Neural cell (in vitro differentiated cells): ENCODE results near the gene TMEM258. TPM values are rescaled to one million over a fixed set of nuclear protein-coding genes. Genes with fewer than 3 reads are reported as not detected.

Source experiments
- H2AFZ ChIP-seq: fragments of 200-600, 300-800 bp; sonication (generic), shearing (Covaris generic); 2 replicates; pipeline ENCODE4 v1.6.0; 2014; ENCODE audit warnings: low read depth, mild to moderate bottlenecking, antibody characterized with exemption, low read length, moderate library complexity
- H3F3A ChIP-seq: fragments of 200-600 bp; shearing (Covaris generic); 2 replicates; pipeline ENCODE4 v1.6.1; 2016; ENCODE audit warnings: mild to moderate bottlenecking, moderate library complexity, mixed read lengths, antibody characterized with exemption, low read length; ENCODE audit not compliant: insufficient read depth, poor library complexity, severe bottlenecking
- H3K27ac ChIP-seq: fragments of 200-600, 300-800 bp; sonication (generic), shearing (Covaris generic); 2 replicates; pipeline ENCODE4 v1.5.1; 2014; ENCODE audit warnings: mild to moderate bottlenecking, low read length, moderate library complexity
- H3K27me3 ChIP-seq: fragments of 300-800, 200-600 bp; sonication (generic), shearing (Covaris generic); 2 replicates; pipeline ENCODE4 v1.6.0; 2014; ENCODE audit warnings: mild to moderate bottlenecking, low read depth, low read length, moderate library complexity; ENCODE audit not compliant: insufficient read depth
- H3K36me3 ChIP-seq: fragments of 300-800, 200-600 bp; sonication (generic), shearing (Covaris generic); 2 replicates; pipeline ENCODE4 v1.5.1; 2014; ENCODE audit warnings: mild to moderate bottlenecking, antibody characterized with exemption, low read length, moderate library complexity; ENCODE audit not compliant: insufficient read depth
- H3K4me2 ChIP-seq: fragments of 300-800, 200-600 bp; sonication (generic), shearing (Covaris generic); 2 replicates; pipeline ENCODE4 v1.6.0; 2014; ENCODE audit warnings: mild to moderate bottlenecking, low read length
- H3K4me3 ChIP-seq: fragments of 300-800, 200-600 bp; sonication (generic), shearing (Covaris generic); 2 replicates; pipeline ENCODE4 v1.5.1; 2014; ENCODE audit warnings: mild to moderate bottlenecking, low read length, moderate library complexity
- H3K79me2 ChIP-seq: fragments of 200-600 bp; shearing (Covaris generic); replicated peaks from 2 replicates; pipeline ENCODE4 v1.6.0; 2014; ENCODE audit warnings: mild to moderate bottlenecking, low read length, moderate library complexity; ENCODE audit not compliant: insufficient read depth
- H3K9ac ChIP-seq: fragments of 300-800, 200-600 bp; sonication (generic), shearing (Covaris generic); 2 replicates; pipeline ENCODE4 v1.6.1; 2016; ENCODE audit warnings: mild to moderate bottlenecking, low read length, mixed read lengths
- H3K9me2 ChIP-seq: fragments of 200-600 bp; shearing (Covaris generic); 2 replicates; pipeline ENCODE4 v1.6.1; 2016; ENCODE audit warnings: mild to moderate bottlenecking, low read length, mixed read lengths; ENCODE audit not compliant: insufficient read depth
- H3K9me3 ChIP-seq: fragments of 200-600, 300-800 bp; sonication (generic), shearing (Covaris generic); 2 replicates; pipeline ENCODE4 v1.6.1; 2016; ENCODE audit warnings: mild to moderate bottlenecking, mixed run types, low read length, moderate library complexity, mixed read lengths
- H4K20me1 ChIP-seq: fragments of 200-600 bp; shearing (Covaris generic); 2 replicates; pipeline ENCODE4 v1.6.1; 2016; ENCODE audit warnings: mild to moderate bottlenecking, mixed run types; ENCODE audit not compliant: insufficient read depth
- EP300 ChIP-seq: fragments of 450-650 bp; conservative IDR thresholded peaks from 2 replicates; pipeline ENCODE4 v1.6.1; 2014; ENCODE audit warnings: antibody characterized with exemption, mild to moderate bottlenecking, moderate library complexity; ENCODE audit not compliant: poor library complexity, severe bottlenecking
- EZH2 ChIP-seq: fragments of 200-600, 300-800 bp; shearing (Covaris generic), sonication (generic); IDR thresholded peaks from 2 replicates; pipeline ENCODE4 v1.6.1; 2014; ENCODE audit warnings: antibody characterized with exemption, low read length, borderline replicate concordance, mild to moderate bottlenecking; ENCODE audit not compliant: insufficient read depth, poor library complexity, severe bottlenecking
- MXI1 ChIP-seq: fragments of 450-650 bp; conservative IDR thresholded peaks from 2 replicates; pipeline ENCODE4 v1.6.1; 2014; ENCODE audit warnings: antibody characterized with exemption, mild to moderate bottlenecking; ENCODE audit not compliant: poor library complexity, severe bottlenecking
- POLR2AphosphoS5 ChIP-seq: IDR thresholded peaks from 2 replicates; pipeline ENCODE4 v1.6.1; 2012
- RAD21 ChIP-seq: fragments of 450-650 bp; conservative IDR thresholded peaks from 2 replicates; pipeline ENCODE4 v1.6.1; 2014; ENCODE audit warnings: antibody characterized with exemption, mild to moderate bottlenecking, moderate library complexity
- SMC3 ChIP-seq: fragments of 450-650 bp; conservative IDR thresholded peaks from 2 replicates; pipeline ENCODE4 v1.6.1; 2014; ENCODE audit warnings: antibody characterized with exemption, mild to moderate bottlenecking, moderate library complexity; ENCODE audit not compliant: poor library complexity
- TAF1 ChIP-seq: IDR thresholded peaks from 2 replicates; pipeline ENCODE4 v1.6.1; 2012; ENCODE audit warnings: low read depth
- polyA plus RNA-seq: library from polyadenylated mRNA; depleted of rRNA; stranded (reverse); fragments of >200 nt; gene quantifications from 2 replicates; pipeline ENCODE4 v1.2.3, GENCODE V29; 2014
- TF ChIP-seq, protein P1 (sequence below): fragments of 450-650 bp; IDR thresholded peaks from 2 replicates; pipeline ENCODE4 v1.5.1; 2014; ENCODE audit warnings: antibody characterized with exemption, mild to moderate bottlenecking, moderate library complexity; ENCODE audit not compliant: poor library complexity, severe bottlenecking
- TF ChIP-seq, protein P2 (sequence below): IDR thresholded peaks from 2 replicates; pipeline ENCODE4 v1.6.1; 2012; ENCODE audit warnings: borderline replicate concordance

Gene TMEM258
- polyA plus RNA-seq, 1 donor from 2014 or later = 134 TPM

DNA sequence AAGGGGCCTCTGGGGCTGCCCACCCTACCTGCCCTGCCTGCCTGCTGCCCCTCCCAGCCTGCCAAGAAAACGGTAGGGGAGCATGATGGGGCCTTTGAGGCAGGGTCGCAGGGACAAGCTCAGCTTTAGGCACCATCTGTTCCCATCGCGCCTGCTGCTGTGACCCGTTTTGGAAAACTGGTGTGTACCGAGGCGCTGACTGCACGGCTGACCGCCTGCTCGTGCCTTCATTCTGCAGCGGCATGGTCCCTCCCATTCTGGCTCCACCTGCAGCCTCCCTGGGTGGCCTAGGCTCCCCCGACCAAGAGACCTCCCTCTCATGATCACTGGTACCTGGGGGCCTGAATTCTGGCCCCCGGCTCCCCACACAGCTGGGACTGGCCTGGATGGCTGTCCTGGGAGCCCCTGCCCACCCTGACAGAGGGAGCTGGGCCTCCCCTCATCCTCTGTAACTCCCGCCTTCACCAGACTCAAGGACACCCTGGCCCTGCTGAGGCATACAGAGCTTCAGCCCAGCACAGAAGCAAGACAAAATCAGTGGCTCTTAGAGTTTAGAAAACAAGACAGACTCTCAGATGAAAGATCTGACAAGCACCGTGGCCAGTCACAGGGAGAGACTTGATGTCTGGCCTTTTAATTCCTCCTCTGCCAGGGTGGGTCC is 46.5 kb downstream of the TMEM258 start:
- Histone ChIP-seq H3K36me3 (no peaks in the 10 kb centered on the region), H3K79me2 (no peaks in the 10 kb centered on the region), H3K4me3 (no peak overlapping the region), H3K4me2 (no peak overlapping the region), H3K9me2 (no peaks in the 10 kb centered on the region), H3K9me3 (no peaks in the 10 kb centered on the region), H2AFZ (no peak overlapping the region), H3K9ac (no peak overlapping the region), H3K27me3 (no peaks in the 10 kb centered on the region), H4K20me1 (no peaks in the 10 kb centered on the region), H3F3A (no peaks in the 10 kb centered on the region), H3K27ac (no peak overlapping the region)
- TF ChIP-seq, protein P1, sequence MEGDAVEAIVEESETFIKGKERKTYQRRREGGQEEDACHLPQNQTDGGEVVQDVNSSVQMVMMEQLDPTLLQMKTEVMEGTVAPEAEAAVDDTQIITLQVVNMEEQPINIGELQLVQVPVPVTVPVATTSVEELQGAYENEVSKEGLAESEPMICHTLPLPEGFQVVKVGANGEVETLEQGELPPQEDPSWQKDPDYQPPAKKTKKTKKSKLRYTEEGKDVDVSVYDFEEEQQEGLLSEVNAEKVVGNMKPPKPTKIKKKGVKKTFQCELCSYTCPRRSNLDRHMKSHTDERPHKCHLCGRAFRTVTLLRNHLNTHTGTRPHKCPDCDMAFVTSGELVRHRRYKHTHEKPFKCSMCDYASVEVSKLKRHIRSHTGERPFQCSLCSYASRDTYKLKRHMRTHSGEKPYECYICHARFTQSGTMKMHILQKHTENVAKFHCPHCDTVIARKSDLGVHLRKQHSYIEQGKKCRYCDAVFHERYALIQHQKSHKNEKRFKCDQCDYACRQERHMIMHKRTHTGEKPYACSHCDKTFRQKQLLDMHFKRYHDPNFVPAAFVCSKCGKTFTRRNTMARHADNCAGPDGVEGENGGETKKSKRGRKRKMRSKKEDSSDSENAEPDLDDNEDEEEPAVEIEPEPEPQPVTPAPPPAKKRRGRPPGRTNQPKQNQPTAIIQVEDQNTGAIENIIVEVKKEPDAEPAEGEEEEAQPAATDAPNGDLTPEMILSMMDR = no peak
- TF ChIP-seq, protein P2, sequence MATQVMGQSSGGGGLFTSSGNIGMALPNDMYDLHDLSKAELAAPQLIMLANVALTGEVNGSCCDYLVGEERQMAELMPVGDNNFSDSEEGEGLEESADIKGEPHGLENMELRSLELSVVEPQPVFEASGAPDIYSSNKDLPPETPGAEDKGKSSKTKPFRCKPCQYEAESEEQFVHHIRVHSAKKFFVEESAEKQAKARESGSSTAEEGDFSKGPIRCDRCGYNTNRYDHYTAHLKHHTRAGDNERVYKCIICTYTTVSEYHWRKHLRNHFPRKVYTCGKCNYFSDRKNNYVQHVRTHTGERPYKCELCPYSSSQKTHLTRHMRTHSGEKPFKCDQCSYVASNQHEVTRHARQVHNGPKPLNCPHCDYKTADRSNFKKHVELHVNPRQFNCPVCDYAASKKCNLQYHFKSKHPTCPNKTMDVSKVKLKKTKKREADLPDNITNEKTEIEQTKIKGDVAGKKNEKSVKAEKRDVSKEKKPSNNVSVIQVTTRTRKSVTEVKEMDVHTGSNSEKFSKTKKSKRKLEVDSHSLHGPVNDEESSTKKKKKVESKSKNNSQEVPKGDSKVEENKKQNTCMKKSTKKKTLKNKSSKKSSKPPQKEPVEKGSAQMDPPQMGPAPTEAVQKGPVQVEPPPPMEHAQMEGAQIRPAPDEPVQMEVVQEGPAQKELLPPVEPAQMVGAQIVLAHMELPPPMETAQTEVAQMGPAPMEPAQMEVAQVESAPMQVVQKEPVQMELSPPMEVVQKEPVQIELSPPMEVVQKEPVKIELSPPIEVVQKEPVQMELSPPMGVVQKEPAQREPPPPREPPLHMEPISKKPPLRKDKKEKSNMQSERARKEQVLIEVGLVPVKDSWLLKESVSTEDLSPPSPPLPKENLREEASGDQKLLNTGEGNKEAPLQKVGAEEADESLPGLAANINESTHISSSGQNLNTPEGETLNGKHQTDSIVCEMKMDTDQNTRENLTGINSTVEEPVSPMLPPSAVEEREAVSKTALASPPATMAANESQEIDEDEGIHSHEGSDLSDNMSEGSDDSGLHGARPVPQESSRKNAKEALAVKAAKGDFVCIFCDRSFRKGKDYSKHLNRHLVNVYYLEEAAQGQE = no peak
- no peak for TF ChIP-seq MXI1
- TF ChIP-seq EZH2 = no peak
- TF ChIP-seq EP300 = no peak
- no peak for TF ChIP-seq SMC3

DNA sequence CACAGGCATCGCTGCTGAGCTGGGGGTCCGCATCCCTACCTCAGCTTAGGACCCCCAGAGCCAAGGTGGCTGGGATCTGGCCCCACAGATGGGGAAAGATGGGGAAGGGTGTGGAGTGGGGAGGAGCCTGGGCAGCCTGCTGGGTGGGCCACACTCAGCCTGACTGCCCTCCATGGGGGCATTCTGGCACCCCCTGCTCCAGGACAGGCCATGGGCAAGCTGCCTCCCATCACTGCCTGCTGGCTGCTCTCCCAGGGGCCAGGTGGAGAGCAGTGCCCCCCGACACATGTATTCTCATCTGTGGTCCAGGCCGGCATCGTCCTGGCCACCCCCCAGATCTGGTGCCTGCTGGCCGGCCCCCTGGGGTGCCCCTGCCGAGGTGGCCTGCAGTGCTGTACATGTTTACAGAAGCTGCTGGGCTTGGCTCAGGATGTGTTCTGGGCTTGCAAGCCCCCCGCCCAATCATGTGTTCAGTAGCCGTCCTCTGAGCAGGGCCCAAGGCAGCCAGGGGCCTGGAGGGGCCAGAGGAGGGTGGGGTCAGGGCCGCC is 47.7 kb downstream of the TMEM258 start:
- Histone ChIP-seq H4K20me1 (no peaks in the 10 kb centered on the region), H2AFZ (no peak overlapping the region), H3K27ac (no peak overlapping the region), H3K4me3 (no peak overlapping the region), H3K79me2 (no peaks in the 10 kb centered on the region), H3F3A (no peaks in the 10 kb centered on the region), H3K9me3 (no peaks in the 10 kb centered on the region), H3K27me3 (no peaks in the 10 kb centered on the region), H3K36me3 (no peaks in the 10 kb centered on the region), H3K9ac (no peak overlapping the region), H3K4me2 (no peak overlapping the region), H3K9me2 (no peaks in the 10 kb centered on the region)
- TF ChIP-seq RAD21 = no peak

DNA sequence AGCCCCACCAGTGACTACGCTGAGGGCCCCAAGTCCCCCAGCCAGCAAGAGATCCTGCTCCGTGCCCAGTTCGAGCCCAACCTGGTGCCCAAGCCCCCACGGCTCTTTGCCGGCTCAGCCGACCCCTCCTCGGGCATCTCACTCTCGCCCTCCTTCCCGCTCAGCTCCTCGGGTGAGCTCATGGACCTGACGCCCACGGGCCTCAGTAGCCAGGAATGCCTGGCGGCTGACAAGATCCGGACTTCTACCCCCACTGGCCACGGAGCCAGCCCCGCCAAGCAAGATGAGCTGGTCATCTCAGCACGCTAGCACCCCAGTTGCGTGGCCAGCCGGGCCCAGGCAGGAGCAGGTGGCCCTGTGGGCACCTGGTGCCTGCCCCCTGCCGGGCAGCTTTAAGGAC is 48.2 kb downstream of the TMEM258 start:
- no peaks in the 10 kb centered on the region for H3K9me2 ChIP-seq
- H3K9ac ChIP-seq = no peak overlapping the region
- no peaks in the 10 kb centered on the region for H3K9me3 ChIP-seq
- no peaks in the 10 kb centered on the region for H3K36me3 ChIP-seq
- no peak overlapping the region for H3K4me3 ChIP-seq
- no peak overlapping the region for H2AFZ ChIP-seq
- H3K27ac ChIP-seq = no peak overlapping the region
- no peaks in the 10 kb centered on the region for H4K20me1 ChIP-seq
- no peak for TF ChIP-seq TAF1
- no peak for TF ChIP-seq MXI1
- no peak for TF ChIP-seq EZH2
- TF ChIP-seq RAD21 = no peak
- no peak for TF ChIP-seq POLR2AphosphoS5
- TF ChIP-seq, protein P1 = no peak
- TF ChIP-seq, protein P2 = no peak
- no peak for TF ChIP-seq SMC3
- TF ChIP-seq EP300 = no peak
- no peaks in the 10 kb centered on the region for H3F3A ChIP-seq
- H3K27me3 ChIP-seq = no peaks in the 10 kb centered on the region
- H3K79me2 ChIP-seq = no peaks in the 10 kb centered on the region
- no peak overlapping the region for H3K4me2 ChIP-seq
